Mesothelial cell of epicardium (in vitro differentiated cells): ENCODE results near the gene DPH3. TPM values are rescaled to one million over a fixed set of nuclear protein-coding genes. Genes with fewer than 3 reads are reported as not detected.

Experiments used
- DNase-seq, 2 experiments: peaks; one replicate each; pipeline ENCODE4 v3.0.0; 2021; ENCODE audit warnings: low spot score in 2 of 2; ENCODE audit not compliant: unreplicated experiment in 2 of 2
- H3K27ac Mint-ChIP-seq: 2 replicates; pipeline ENCODE4 v1.8.0; 2021; ENCODE audit warnings: mixed read lengths
- H3K27me3 Mint-ChIP-seq: 2 replicates; pipeline ENCODE4 v1.8.0; 2021; ENCODE audit warnings: low read depth, mixed read lengths
- H3K36me3 Mint-ChIP-seq: 2 replicates; pipeline ENCODE4 v1.8.0; 2021; ENCODE audit warnings: mixed read lengths
- H3K4me1 Mint-ChIP-seq: 2 replicates; pipeline ENCODE4 v1.8.0; 2021; ENCODE audit warnings: mixed read lengths
- H3K4me3 Mint-ChIP-seq: 2 replicates; pipeline ENCODE4 v1.8.0; 2021; ENCODE audit warnings: mild to moderate bottlenecking, moderate library complexity, mixed read lengths
- H3K9me3 Mint-ChIP-seq: 2 replicates; pipeline ENCODE4 v1.8.0; 2021; ENCODE audit warnings: mixed read lengths
- CTCF ChIP-seq: fragments of 200-600 bp; sonication (generic); IDR thresholded peaks from one replicate; pipeline ENCODE4 v1.5.0; 2021; ENCODE audit warnings: antibody characterized with exemption; ENCODE audit not compliant: unreplicated experiment
- total RNA-seq: library from RNA; stranded (reverse); gene quantifications from 3 replicates; pipeline ENCODE4 v1.2.1, GENCODE V29; 2021

The DPH3 gene
- total RNA-seq, 1 donor from 2014 or later, result 19.3 TPM

DNA sequence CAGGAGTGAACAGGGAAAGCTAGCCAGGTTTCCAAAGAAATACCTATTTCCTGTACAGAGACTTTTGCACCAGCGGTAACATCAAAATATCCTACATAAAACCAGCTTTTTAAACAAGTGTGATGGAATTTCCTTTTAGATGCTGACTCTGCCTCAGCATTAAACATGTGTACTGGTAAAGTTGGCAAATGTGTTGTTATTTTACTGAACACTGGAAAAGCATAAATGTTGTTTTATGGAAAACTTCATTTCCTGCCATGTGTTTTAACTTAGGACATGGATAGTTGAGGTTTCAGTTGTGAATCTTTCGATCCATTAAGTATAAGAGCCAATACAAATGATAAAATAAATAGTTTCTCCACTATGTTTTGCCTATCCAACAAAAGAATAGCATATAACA, 15.9 kb upstream of the DPH3 start:
- no peak for DNase-seq
- TF ChIP-seq CTCF, result no peak
- Mint-ChIP-seq H3K27me3 (no peaks in the 10 kb centered on the region), H3K9me3 (no peaks in the 10 kb centered on the region), H3K4me3 (no peak overlapping the region), H3K27ac (no peak overlapping the region), H3K36me3 (peaks cover 2% of the 10 kb centered on the region), H3K4me1 (no peaks in the 10 kb centered on the region)

DNA sequence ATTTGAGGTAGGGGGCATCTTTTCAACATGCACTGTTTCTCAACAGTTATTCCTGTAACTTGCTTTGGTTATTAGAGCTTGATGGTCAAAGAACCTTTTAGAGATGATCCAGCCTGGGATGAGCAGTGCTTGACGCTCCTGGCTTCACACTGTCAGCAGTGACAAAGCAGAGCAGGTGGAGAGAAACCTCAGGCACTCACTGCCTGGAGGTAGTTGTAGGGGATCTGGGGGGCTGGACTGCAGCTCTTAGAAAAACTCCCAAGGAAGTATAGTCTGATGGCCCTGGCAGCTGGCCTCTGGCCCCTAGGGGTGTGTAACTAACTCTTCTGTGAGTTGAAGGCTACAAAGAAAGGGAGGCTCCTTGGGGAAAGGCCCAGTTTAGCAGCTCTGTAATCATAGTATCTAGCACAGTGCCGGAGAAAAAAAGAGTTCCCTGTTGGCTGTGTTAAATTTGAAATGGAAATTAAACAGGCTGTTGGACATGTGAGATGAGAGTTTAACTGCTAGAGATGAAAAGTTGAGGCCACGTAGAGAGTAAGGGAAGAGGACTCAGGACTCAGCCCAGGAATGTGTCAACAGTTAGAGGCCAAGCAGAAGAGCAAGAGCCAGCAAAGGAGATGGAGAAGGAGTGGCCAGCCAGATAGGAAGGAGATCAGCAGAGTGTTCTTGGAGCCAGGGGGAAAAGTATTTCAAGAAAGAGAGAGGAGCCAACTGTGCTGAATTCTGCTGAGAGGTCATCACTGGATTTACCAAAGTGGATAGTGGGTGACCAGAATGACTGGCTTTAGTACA, 14.5 kb upstream of the DPH3 start:
- no peak for TF ChIP-seq CTCF
- H3K4me1 Mint-ChIP-seq, result no peaks in the 10 kb centered on the region
- no peak overlapping the region for H3K27ac Mint-ChIP-seq
- no peaks in the 10 kb centered on the region for H3K27me3 Mint-ChIP-seq
- H3K4me3 Mint-ChIP-seq, result no peak overlapping the region
- no peak for DNase-seq
- H3K9me3 Mint-ChIP-seq, result no peaks in the 10 kb centered on the region
- H3K36me3 Mint-ChIP-seq, result peaks cover 2% of the 10 kb centered on the region

DNA sequence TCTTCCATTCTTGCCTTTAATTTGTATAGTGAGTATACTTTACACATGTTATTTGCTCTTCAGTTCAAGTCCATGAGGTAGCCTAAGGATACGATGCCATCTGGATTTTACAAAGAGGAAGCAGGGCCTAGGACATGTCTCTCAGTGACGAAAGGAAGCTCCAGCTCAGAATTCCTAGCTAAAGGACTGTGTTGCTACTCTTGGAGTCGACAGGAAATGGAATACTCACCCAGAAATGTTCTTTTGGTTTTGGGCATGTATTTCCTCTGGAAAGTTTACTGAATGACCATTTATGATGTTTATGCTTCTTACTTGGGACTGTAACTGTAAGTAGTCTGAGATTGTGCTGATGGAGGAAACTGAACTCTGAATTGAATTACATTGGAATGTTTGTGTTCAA, 12.7 kb upstream of the DPH3 start:
- Mint-ChIP-seq H3K4me1 (no peaks in the 10 kb centered on the region), H3K27ac (no peak overlapping the region), H3K4me3 (no peak overlapping the region), H3K27me3 (no peaks in the 10 kb centered on the region), H3K9me3 (no peaks in the 10 kb centered on the region), H3K36me3 (peaks cover 2% of the 10 kb centered on the region)
- no peak for TF ChIP-seq CTCF
- no peak for DNase-seq

DNA sequence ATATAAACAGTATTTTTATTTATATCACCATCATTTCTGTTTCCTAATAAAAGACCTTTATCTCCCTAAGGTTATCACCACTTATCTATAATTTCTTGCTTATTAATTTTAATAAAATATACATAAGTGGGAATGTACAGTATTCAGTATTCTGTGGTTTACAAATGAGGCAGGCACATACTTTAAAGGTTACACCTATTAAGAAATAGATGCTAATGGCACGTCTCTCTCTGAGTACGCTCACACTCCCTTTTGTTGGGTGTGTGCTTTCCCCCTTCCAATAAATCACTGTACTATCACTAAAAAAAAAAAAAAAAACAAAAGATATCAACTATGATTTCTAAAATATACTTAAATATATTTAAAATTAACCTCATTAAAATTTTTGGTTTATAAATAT, 9.1 kb upstream of the DPH3 start:
- no peak overlapping the region for H3K4me3 Mint-ChIP-seq

DNA sequence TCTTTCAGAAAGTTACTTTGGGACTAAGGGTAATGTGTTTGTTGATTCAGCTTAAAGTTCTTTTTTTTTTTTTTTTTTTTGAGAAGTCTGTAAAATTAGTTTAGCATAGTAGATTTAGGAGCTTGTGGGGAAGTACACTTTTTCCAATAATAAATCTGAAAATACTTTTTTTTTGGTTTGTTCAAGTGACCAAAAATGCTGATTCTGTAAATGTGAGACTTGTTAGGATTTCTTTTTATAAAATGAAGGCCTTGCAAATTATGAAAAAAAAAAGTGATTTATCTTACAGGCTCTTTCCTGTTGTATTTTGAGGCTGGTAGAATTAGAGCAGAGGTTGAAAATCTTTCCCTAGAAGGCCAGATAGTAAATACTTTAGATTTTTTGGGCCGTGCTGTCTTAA, 7.8 kb upstream of the DPH3 start:
- H3K4me1 Mint-ChIP-seq, result peaks cover under 1% of the 10 kb centered on the region
- H3K4me3 Mint-ChIP-seq, result no peak overlapping the region
- H3K27ac Mint-ChIP-seq, result no peak overlapping the region
- H3K36me3 Mint-ChIP-seq, result peaks cover 7% of the 10 kb centered on the region
- DNase-seq, result no peak
- no peak for TF ChIP-seq CTCF
- H3K27me3 Mint-ChIP-seq, result no peaks in the 10 kb centered on the region
- H3K9me3 Mint-ChIP-seq, result no peaks in the 10 kb centered on the region

More for the DNA sequence above, 9.1 kb upstream of the DPH3 start:
- no peak for DNase-seq
- Mint-ChIP-seq H3K27me3 (no peaks in the 10 kb centered on the region), H3K4me1 (no peaks in the 10 kb centered on the region), H3K36me3 (peaks cover 7% of the 10 kb centered on the region), H3K27ac (no peak overlapping the region), H3K9me3 (no peaks in the 10 kb centered on the region)
- no peak for TF ChIP-seq CTCF

DNA sequence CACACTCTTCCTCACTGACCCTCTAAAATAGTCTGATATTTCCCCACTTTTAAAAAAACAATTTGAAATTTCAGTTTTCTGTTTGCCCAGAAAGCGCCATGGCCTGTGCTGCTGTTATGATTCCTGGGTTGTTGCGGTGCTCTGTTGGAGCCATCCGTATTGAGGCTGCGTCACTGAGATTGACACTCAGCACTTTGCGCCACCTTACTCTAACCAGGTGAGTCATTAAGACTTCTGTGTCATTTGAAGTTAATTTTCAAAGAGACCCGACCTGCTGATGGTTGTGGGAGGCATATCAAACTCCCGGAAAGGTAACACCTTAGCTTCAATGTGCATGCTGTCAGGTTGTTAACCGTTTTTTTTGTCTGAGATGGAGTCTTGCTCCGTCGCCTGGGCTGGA, 6.1 kb upstream of the DPH3 start:
- TF ChIP-seq CTCF, result no peak
- peaks cover 5% of the 10 kb centered on the region for H3K36me3 Mint-ChIP-seq
- H3K27ac Mint-ChIP-seq, result no peak overlapping the region
- DNase-seq, result no peak
- peaks cover 15% of the 10 kb centered on the region for H3K4me1 Mint-ChIP-seq
- H3K9me3 Mint-ChIP-seq, result no peaks in the 10 kb centered on the region
- H3K4me3 Mint-ChIP-seq, result no peak overlapping the region
- no peaks in the 10 kb centered on the region for H3K27me3 Mint-ChIP-seq
